SK-N-SH (cell line): ENCODE measurements around the gene C1orf141. TPM values are rescaled to one million over a fixed set of nuclear protein-coding genes. Genes with fewer than 3 reads are reported as not detected.

Source experiments
- CTCF ChIA-PET: fragments of 300-600, 350-600 bp; formaldehyde crosslinking; extraction: SDS; loops from one replicate; lab custom pipeline; 2021; lab: Yijun Ruan, JAX
- POLR2A ChIA-PET: fragments of 350-600 bp; sonication (Branson Sonifier 250); formaldehyde crosslinking; extraction: SDS; loops from one replicate; lab custom pipeline; 2020; ENCODE audit warnings: antibody characterized with exemption, inconsistent platforms; lab: Yijun Ruan, JAX
- DNase-seq: peaks from one replicate; pipeline ENCODE4 v3.0.0; 2012
- H2AFZ ChIP-seq: fragments of 200-600 bp; sonication (generic); 2 replicates; pipeline ENCODE4 v1.8.1; 2016; ENCODE audit warnings: antibody characterized with exemption, mild to moderate bottlenecking, low read depth
- H3F3A ChIP-seq: fragments of 200-600 bp; sonication (generic); replicated peaks from 2 replicates; pipeline ENCODE3; 2016; ENCODE audit warnings: antibody characterized with exemption, mild to moderate bottlenecking; ENCODE audit not compliant: insufficient read depth
- H3K27ac ChIP-seq, 2 experiments: fragments of 200-500 bp in 1 of 2; fragments of 200-600 bp in 1 of 2; sonication (Bioruptor generic) in 1 of 2; sonication (generic), shearing (Covaris generic) in 1 of 2; 2 replicates each; pipeline versions ENCODE4 v1.5.1 to v1.6.1; 2014 to 2016; ENCODE audit warnings: low read depth in 2 of 2, inconsistent platforms in 1 of 2, low read length in 1 of 2, mild to moderate bottlenecking in 1 of 2, mixed read lengths in 1 of 2
- H3K27me3 ChIP-seq: fragments of 200-600 bp; sonication (generic), shearing (Covaris generic); 2 replicates; pipeline ENCODE4 v1.6.1; 2016; ENCODE audit warnings: mixed run types; ENCODE audit not compliant: insufficient read depth
- H3K36me3 ChIP-seq, 2 experiments: fragments of 200-500 bp in 1 of 2; fragments of 200-600 bp in 1 of 2; sonication (Bioruptor generic) in 1 of 2; sonication (generic) in 1 of 2; replicated peaks in 1 of 2; 2 replicates each; pipeline versions ENCODE3 to v1.5.1; 2014 to 2016; ENCODE audit warnings: low read length in 1 of 2, mild to moderate bottlenecking in 1 of 2; ENCODE audit not compliant: insufficient read depth in 2 of 2, control insufficient read depth in 1 of 2
- H3K4me1 ChIP-seq, 2 experiments: fragments of 200-500 bp in 1 of 2; fragments of 200-600 bp in 1 of 2; sonication (Bioruptor generic) in 1 of 2; sonication (generic), shearing (Covaris generic) in 1 of 2; 2 replicates each; pipeline versions ENCODE4 v1.5.1 to v1.6.1; 2014 to 2016; ENCODE audit warnings: low read depth in 1 of 2, low read length in 1 of 2, mixed run types in 1 of 2; ENCODE audit not compliant: insufficient read depth in 2 of 2, control insufficient read depth in 1 of 2
- H3K4me2 ChIP-seq: fragments of 200-600 bp; sonication (generic), shearing (Covaris generic); 2 replicates; pipeline ENCODE4 v1.6.1; 2017; ENCODE audit warnings: mixed run types
- H3K4me3 ChIP-seq, 2 experiments: fragments of 200-500 bp in 1 of 2; fragments of 200-600 bp in 1 of 2; sonication (Bioruptor generic) in 1 of 2; sonication (generic), shearing (Covaris generic) in 1 of 2; 2 replicates each; pipeline versions ENCODE4 v1.5.1 to v1.8.1; 2014 to 2016; ENCODE audit warnings: low read depth in 2 of 2, inconsistent platforms in 1 of 2, low read length in 1 of 2, mild to moderate bottlenecking in 1 of 2, mixed read lengths in 1 of 2, moderate library complexity in 1 of 2
- H3K79me2 ChIP-seq: fragments of 200-600 bp; sonication (generic); 2 replicates; pipeline ENCODE4 v1.8.1; 2017; ENCODE audit warnings: mild to moderate bottlenecking; ENCODE audit not compliant: insufficient read depth
- H3K9ac ChIP-seq: fragments of 200-600 bp; sonication (generic); 2 replicates; pipeline ENCODE4 v1.6.1; 2017; ENCODE audit warnings: mixed run types
- H3K9me2 ChIP-seq: fragments of 200-600 bp; sonication (generic); 2 replicates; pipeline ENCODE4 v1.6.1; 2017; ENCODE audit warnings: mixed run types
- H3K9me3 ChIP-seq: fragments of 200-600 bp; sonication (generic); 2 replicates; pipeline ENCODE4 v1.6.1; 2017; ENCODE audit warnings: mixed run types, mild to moderate bottlenecking, moderate library complexity
- H4K20me1 ChIP-seq: fragments of 200-600 bp; sonication (generic); 2 replicates; pipeline ENCODE4 v1.6.1; 2017; ENCODE audit warnings: mild to moderate bottlenecking, mixed run types; ENCODE audit not compliant: insufficient read depth
- CHD2 ChIP-seq: fragments of 150-350 bp; IDR thresholded peaks from 2 replicates; pipeline ENCODE4 v1.6.1; 2018; ENCODE audit warnings: low read length; ENCODE audit not compliant: partially characterized antibody
- EP300 ChIP-seq, 2 experiments: IDR thresholded peaks; 2 replicates each; pipeline versions ENCODE4 v1.4.0 to v1.6.1; 2012; ENCODE audit warnings: borderline replicate concordance in 1 of 2, low read depth in 1 of 2, low read length in 1 of 2
- EZH2phosphoT487 ChIP-seq: fragments of 200-600 bp; sonication (generic); IDR thresholded peaks from 2 replicates; pipeline ENCODE4 v1.6.1; 2017; ENCODE audit warnings: low read depth, mixed run types, mild to moderate bottlenecking, antibody characterized with exemption, moderate library complexity, borderline replicate concordance
- FOSL2 ChIP-seq: IDR thresholded peaks from 2 replicates; pipeline ENCODE4 v1.4.0; 2012; ENCODE audit warnings: low read depth, mild to moderate bottlenecking, moderate library complexity, borderline replicate concordance
- FOXJ3 ChIP-seq: sonication (generic); formaldehyde crosslinking; IDR thresholded peaks from 2 replicates; pipeline ENCODE4 v1.5.1; 2020; ENCODE audit warnings: mild to moderate bottlenecking, missing genetic modification reagents
- FOXM1 ChIP-seq: IDR thresholded peaks from 2 replicates; pipeline ENCODE4 v1.4.0; 2012; ENCODE audit warnings: low read depth, mild to moderate bottlenecking
- NFIC ChIP-seq: IDR thresholded peaks from 2 replicates; pipeline ENCODE4 v1.4.0; 2012; ENCODE audit warnings: borderline replicate concordance
- NRF1 ChIP-seq: IDR thresholded peaks from 2 replicates; pipeline ENCODE4 v1.6.1; 2012; ENCODE audit warnings: low read depth, mild to moderate bottlenecking, low read length
- POLR2AphosphoS5 ChIP-seq: IDR thresholded peaks from 2 replicates; pipeline ENCODE4 v1.6.1; 2012; ENCODE audit warnings: low read depth, low read length
- RAD21 ChIP-seq: IDR thresholded peaks from 2 replicates; pipeline ENCODE4 v1.6.1; 2012; ENCODE audit warnings: mild to moderate bottlenecking, low read length
- RCOR1 ChIP-seq: fragments of 150-350 bp; IDR thresholded peaks from 2 replicates; pipeline ENCODE4 v1.6.1; 2017; ENCODE audit warnings: antibody characterized with exemption, low read length
- SIN3A ChIP-seq: IDR thresholded peaks from 2 replicates; pipeline ENCODE4 v1.6.1; 2012; ENCODE audit warnings: low read depth, mild to moderate bottlenecking, low read length, moderate library complexity, borderline replicate concordance
- SMC3 ChIP-seq: IDR thresholded peaks from 2 replicates; pipeline ENCODE4 v1.6.1; 2012; ENCODE audit warnings: low read depth, low read length, improper control_type of control experiment
- TCF12 ChIP-seq: IDR thresholded peaks from 2 replicates; pipeline ENCODE4 v1.4.0; 2012
- WGBS: methylation state at CpG from one replicate; pipeline ENCODE4 v1.1.6; 2017; ENCODE audit warnings: low lambda C conversion rate; 5-methylcytosine and 5-hydroxymethylcytosine counted together
- polyA plus RNA-seq, 3 experiments: library from polyadenylated mRNA; depleted of rRNA; stranded (reverse); fragments of >200 nt; gene quantifications; 2 replicates each; pipeline ENCODE4 v1.2.3, GENCODE V29; 2012
- TF ChIP-seq, protein P1 (sequence below): fragments of 200-600 bp; sonication (generic); IDR thresholded peaks from 2 replicates; pipeline ENCODE4 v1.6.1; 2017; ENCODE audit warnings: antibody characterized with exemption, mild to moderate bottlenecking, moderate library complexity
- TF ChIP-seq, protein P2 (sequence below): IDR thresholded peaks from 2 replicates; pipeline ENCODE4; 2012
- TF ChIP-seq, protein P3 (sequence below): IDR thresholded peaks from 2 replicates; pipeline ENCODE4 v1.4.0; 2012; ENCODE audit warnings: low read depth
- TF ChIP-seq, protein P4 (sequence below): fragments of 150-350 bp; IDR thresholded peaks from 2 replicates; pipeline ENCODE4 v1.6.1; 2016; ENCODE audit warnings: mild to moderate bottlenecking, low read depth, low read length
- TF ChIP-seq, protein P5 (sequence below): IDR thresholded peaks from 2 replicates; pipeline ENCODE4 v1.4.0; 2012; ENCODE audit warnings: low read depth, borderline replicate concordance
- TF ChIP-seq, protein P6 (sequence below): IDR thresholded peaks from 2 replicates; pipeline ENCODE4 v1.4.0; 2012; ENCODE audit warnings: low read depth, borderline replicate concordance

Gene C1orf141
- polyA plus RNA-seq, 1 of the 3 experiments (the other 2 are of a cell fraction) = not detected

DNA sequence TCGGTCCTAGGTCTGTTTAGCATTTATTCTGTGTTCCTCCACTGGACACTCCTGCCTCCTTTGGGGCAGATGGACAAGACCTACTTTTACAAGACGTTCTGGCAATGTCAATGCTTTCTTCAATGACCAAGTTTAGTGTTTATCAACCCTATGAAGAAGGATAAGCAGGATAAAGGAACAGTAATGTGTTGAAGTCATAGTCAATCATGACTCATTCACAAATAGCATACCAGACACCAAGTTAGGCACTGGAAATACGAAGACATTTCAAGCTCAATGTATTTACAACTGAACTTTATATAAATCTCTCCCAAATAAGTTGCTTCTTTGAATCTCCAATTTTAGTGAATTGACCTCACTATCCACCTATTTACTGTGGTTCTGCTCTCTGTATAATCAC lies 76.0 kb downstream of the C1orf141 start:
- H3K4me3 ChIP-seq = no peak overlapping the region
- H3K4me1 ChIP-seq = 0 out of 4 replicates have a peak, but pooled peaks cover 0 to 5% of the 10 kb centered on the region in 2 experiments
- no peaks in the 10 kb centered on the region for H3K9me3 ChIP-seq
- H3F3A ChIP-seq = peaks cover 7% of the 10 kb centered on the region
- no peaks in the 10 kb centered on the region for H3K9me2 ChIP-seq
- TF ChIP-seq FOXM1 (no peak), TCF12 (no peak), EP300 (IDR thresholded peaks at IDR 0.05; ENCODE audit: borderline replicate concordance in 1 of 2, low read depth in 1 of 2, low read length in 1 of 2) (no peak), NRF1 (no peak), FOSL2 (no peak), NFIC (no peak), SMC3 (no peak), RAD21 (no peak), SIN3A (no peak), CHD2 (no peak), FOXJ3 (CRISPR knock-in tag) (no peak), RCOR1 (no peak), EZH2phosphoT487 (no peak), POLR2AphosphoS5 (no peak)
- TF ChIP-seq, protein P1, sequence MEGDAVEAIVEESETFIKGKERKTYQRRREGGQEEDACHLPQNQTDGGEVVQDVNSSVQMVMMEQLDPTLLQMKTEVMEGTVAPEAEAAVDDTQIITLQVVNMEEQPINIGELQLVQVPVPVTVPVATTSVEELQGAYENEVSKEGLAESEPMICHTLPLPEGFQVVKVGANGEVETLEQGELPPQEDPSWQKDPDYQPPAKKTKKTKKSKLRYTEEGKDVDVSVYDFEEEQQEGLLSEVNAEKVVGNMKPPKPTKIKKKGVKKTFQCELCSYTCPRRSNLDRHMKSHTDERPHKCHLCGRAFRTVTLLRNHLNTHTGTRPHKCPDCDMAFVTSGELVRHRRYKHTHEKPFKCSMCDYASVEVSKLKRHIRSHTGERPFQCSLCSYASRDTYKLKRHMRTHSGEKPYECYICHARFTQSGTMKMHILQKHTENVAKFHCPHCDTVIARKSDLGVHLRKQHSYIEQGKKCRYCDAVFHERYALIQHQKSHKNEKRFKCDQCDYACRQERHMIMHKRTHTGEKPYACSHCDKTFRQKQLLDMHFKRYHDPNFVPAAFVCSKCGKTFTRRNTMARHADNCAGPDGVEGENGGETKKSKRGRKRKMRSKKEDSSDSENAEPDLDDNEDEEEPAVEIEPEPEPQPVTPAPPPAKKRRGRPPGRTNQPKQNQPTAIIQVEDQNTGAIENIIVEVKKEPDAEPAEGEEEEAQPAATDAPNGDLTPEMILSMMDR = no peak
- TF ChIP-seq, protein P2, sequence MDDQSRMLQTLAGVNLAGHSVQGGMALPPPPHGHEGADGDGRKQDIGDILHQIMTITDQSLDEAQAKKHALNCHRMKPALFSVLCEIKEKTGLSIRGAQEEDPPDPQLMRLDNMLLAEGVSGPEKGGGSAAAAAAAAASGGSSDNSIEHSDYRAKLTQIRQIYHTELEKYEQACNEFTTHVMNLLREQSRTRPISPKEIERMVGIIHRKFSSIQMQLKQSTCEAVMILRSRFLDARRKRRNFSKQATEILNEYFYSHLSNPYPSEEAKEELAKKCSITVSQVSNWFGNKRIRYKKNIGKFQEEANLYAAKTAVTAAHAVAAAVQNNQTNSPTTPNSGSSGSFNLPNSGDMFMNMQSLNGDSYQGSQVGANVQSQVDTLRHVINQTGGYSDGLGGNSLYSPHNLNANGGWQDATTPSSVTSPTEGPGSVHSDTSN = no peak
- TF ChIP-seq, protein P3, sequence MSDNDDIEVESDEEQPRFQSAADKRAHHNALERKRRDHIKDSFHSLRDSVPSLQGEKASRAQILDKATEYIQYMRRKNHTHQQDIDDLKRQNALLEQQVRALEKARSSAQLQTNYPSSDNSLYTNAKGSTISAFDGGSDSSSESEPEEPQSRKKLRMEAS = no peak
- TF ChIP-seq, protein P4, sequence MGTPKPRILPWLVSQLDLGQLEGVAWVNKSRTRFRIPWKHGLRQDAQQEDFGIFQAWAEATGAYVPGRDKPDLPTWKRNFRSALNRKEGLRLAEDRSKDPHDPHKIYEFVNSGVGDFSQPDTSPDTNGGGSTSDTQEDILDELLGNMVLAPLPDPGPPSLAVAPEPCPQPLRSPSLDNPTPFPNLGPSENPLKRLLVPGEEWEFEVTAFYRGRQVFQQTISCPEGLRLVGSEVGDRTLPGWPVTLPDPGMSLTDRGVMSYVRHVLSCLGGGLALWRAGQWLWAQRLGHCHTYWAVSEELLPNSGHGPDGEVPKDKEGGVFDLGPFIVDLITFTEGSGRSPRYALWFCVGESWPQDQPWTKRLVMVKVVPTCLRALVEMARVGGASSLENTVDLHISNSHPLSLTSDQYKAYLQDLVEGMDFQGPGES = no peak
- TF ChIP-seq, protein P5, sequence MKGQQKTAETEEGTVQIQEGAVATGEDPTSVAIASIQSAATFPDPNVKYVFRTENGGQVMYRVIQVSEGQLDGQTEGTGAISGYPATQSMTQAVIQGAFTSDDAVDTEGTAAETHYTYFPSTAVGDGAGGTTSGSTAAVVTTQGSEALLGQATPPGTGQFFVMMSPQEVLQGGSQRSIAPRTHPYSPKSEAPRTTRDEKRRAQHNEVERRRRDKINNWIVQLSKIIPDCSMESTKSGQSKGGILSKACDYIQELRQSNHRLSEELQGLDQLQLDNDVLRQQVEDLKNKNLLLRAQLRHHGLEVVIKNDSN = no peak
- TF ChIP-seq, protein P6, sequence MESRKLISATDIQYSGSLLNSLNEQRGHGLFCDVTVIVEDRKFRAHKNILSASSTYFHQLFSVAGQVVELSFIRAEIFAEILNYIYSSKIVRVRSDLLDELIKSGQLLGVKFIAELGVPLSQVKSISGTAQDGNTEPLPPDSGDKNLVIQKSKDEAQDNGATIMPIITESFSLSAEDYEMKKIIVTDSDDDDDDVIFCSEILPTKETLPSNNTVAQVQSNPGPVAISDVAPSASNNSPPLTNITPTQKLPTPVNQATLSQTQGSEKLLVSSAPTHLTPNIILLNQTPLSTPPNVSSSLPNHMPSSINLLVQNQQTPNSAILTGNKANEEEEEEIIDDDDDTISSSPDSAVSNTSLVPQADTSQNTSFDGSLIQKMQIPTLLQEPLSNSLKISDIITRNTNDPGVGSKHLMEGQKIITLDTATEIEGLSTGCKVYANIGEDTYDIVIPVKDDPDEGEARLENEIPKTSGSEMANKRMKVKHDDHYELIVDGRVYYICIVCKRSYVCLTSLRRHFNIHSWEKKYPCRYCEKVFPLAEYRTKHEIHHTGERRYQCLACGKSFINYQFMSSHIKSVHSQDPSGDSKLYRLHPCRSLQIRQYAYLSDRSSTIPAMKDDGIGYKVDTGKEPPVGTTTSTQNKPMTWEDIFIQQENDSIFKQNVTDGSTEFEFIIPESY = no peak
- H3K4me2 ChIP-seq = no peak overlapping the region
- ChIA-PET POLR2A (no interaction called here), CTCF (interaction anchor here (0.7 kb wide), 1 partner anchor 31 kb away, joined by 3 read pairs; no protein-coding TSS in a partner anchor)
- no peaks in the 10 kb centered on the region for H4K20me1 ChIP-seq
- no peak overlapping the region for H3K27ac ChIP-seq
- no peak overlapping the region for H3K9ac ChIP-seq
- no peak overlapping the region for H2AFZ ChIP-seq
- no peak for DNase-seq
- no peaks in the 10 kb centered on the region for H3K36me3 ChIP-seq
- WGBS = 51% methylated on average over 3 of the region's 3 CpGs
- no peaks in the 10 kb centered on the region for H3K79me2 ChIP-seq
- no peaks in the 10 kb centered on the region for H3K27me3 ChIP-seq
